HEK293T (cell line): ENCODE results near the gene CD53.

Source experiments
- BHLHE40 ChIP-seq: fragments of 450-650 bp; IDR thresholded peaks from 2 replicates; pipeline ENCODE4 v1.6.1; 2016; ENCODE audit warnings: mild to moderate bottlenecking, moderate library complexity, borderline replicate concordance
- CTBP1 ChIP-seq: fragments of 450-650 bp; IDR thresholded peaks from 2 replicates; pipeline ENCODE4 v1.6.1; 2016; ENCODE audit warnings: borderline replicate concordance
- ELF4 ChIP-seq: fragments of 450-650 bp; IDR thresholded peaks from 2 replicates; pipeline ENCODE4 v1.6.1; 2017; ENCODE audit warnings: antibody characterized with exemption
- FOXA1 ChIP-seq: fragments of 450-650 bp; IDR thresholded peaks from 2 replicates; pipeline ENCODE4 v1.6.1; 2016; ENCODE audit warnings: mild to moderate bottlenecking
- FOXM1 ChIP-seq: fragments of 450-650 bp; IDR thresholded peaks from 2 replicates; pipeline ENCODE4 v1.6.1; 2017; ENCODE audit warnings: mild to moderate bottlenecking, borderline replicate concordance
- HDGF ChIP-seq: fragments of 450-650 bp; IDR thresholded peaks from 2 replicates; pipeline ENCODE4 v1.6.1; 2017; ENCODE audit warnings: antibody characterized with exemption, borderline replicate concordance
- LEF1 ChIP-seq: fragments of 450-650 bp; IDR thresholded peaks from 2 replicates; pipeline ENCODE4 v1.6.1; 2017; ENCODE audit warnings: mild to moderate bottlenecking, borderline replicate concordance
- NFRKB ChIP-seq: fragments of 450-650 bp; IDR thresholded peaks from 2 replicates; pipeline ENCODE4 v1.6.1; 2016; ENCODE audit warnings: mild to moderate bottlenecking, moderate library complexity
- SP1 ChIP-seq: fragments of 450-650 bp; IDR thresholded peaks from 2 replicates; pipeline ENCODE4 v1.6.1; 2017
- SUZ12 ChIP-seq: fragments of 450-650 bp; IDR thresholded peaks from 2 replicates; pipeline ENCODE4 v1.6.1; 2016; ENCODE audit warnings: mild to moderate bottlenecking
- TARDBP ChIP-seq: fragments of 450-650 bp; IDR thresholded peaks from 2 replicates; pipeline ENCODE4 v1.6.1; 2016
- ZNF384 ChIP-seq: fragments of 450-650 bp; IDR thresholded peaks from 2 replicates; pipeline ENCODE4 v1.6.1; 2016
- TF ChIP-seq, protein P1 (sequence below): fragments of 450-650 bp; IDR thresholded peaks from 2 replicates; pipeline ENCODE4 v1.6.1; 2016

GRCh38 chr1:110859062-110859461 is 13.9 kb upstream of the CD53 start:
- TF ChIP-seq FOXA1 (no peak), SP1 (no peak), FOXM1 (no peak), ZNF384 (no peak), TARDBP (no peak), SUZ12 (no peak), NFRKB (no peak), BHLHE40 (no peak), LEF1 (no peak), HDGF (no peak), CTBP1 (no peak), ELF4 (no peak)
- TF ChIP-seq, protein P1, sequence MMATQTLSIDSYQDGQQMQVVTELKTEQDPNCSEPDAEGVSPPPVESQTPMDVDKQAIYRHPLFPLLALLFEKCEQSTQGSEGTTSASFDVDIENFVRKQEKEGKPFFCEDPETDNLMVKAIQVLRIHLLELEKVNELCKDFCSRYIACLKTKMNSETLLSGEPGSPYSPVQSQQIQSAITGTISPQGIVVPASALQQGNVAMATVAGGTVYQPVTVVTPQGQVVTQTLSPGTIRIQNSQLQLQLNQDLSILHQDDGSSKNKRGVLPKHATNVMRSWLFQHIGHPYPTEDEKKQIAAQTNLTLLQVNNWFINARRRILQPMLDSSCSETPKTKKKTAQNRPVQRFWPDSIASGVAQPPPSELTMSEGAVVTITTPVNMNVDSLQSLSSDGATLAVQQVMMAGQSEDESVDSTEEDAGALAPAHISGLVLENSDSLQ: no peak
